H1 (cell line): ENCODE results near the gene CCDC71L. TPM values are rescaled to one million over a fixed set of nuclear protein-coding genes. Genes with fewer than 3 reads are reported as not detected.

Experiments used
- CTCF ChIA-PET: fragments of 300-600 bp; sonication (Branson Sonifier 250); formaldehyde crosslinking; loops from one replicate; lab custom pipeline; 2021; ENCODE audit not compliant: partially characterized antibody; lab: Charles Lee
- POLR2A ChIA-PET: fragments of 300-600 bp; sonication (Branson Sonifier 250); formaldehyde crosslinking; loops from one replicate; lab custom pipeline; 2021; ENCODE audit warnings: inconsistent platforms; ENCODE audit not compliant: partially characterized antibody; lab: Charles Lee
- DNase-seq, 2 experiments: peaks; one replicate each; pipeline versions ENCODE4 v3.0.0 to v3.0.0-alpha.2; 2010 to 2022; ENCODE audit warnings: low spot score in 2 of 2, low read depth in 1 of 2, mixed read lengths in 1 of 2
- FAIRE-seq: peaks from 2 replicates; lab custom pipeline; 2011; peaks lifted over from hg19 to GRCh38; lab: Jason Lieb, UNC
- H2AFZ ChIP-seq: 2 replicates; pipeline ENCODE4 v1.8.1; 2012; ENCODE audit warnings: low read length, inconsistent platforms
- H2AK5ac ChIP-seq: 2 replicates; pipeline ENCODE4 v1.6.1; 2013; ENCODE audit warnings: low read depth, low read length
- H2BK120ac ChIP-seq: replicated peaks from 2 replicates; pipeline ENCODE3; 2013; ENCODE audit warnings: low read depth, low read length, inconsistent platforms
- H2BK12ac ChIP-seq: 2 replicates; pipeline ENCODE4 v1.6.1; 2013; ENCODE audit warnings: low read depth, low read length
- H2BK15ac ChIP-seq: 2 replicates; pipeline ENCODE4 v1.6.1; 2013; ENCODE audit warnings: low read length
- H2BK20ac ChIP-seq: 2 replicates; pipeline ENCODE4 v1.6.1; 2013; ENCODE audit warnings: low read length
- H2BK5ac ChIP-seq: 2 replicates; pipeline ENCODE4 v1.6.1; 2013; ENCODE audit warnings: low read depth, low read length
- H3K14ac ChIP-seq: 2 replicates; pipeline ENCODE4 v1.6.1; 2013; ENCODE audit warnings: inconsistent platforms; ENCODE audit not compliant: insufficient read length
- H3K18ac ChIP-seq: 2 replicates; pipeline ENCODE4 v1.6.1; 2013; ENCODE audit warnings: low read length; ENCODE audit errors: extremely low read depth
- H3K23ac ChIP-seq: 2 replicates; pipeline ENCODE4 v1.6.1; 2013; ENCODE audit warnings: inconsistent platforms; ENCODE audit not compliant: insufficient read length
- H3K23me2 ChIP-seq: 2 replicates; pipeline ENCODE4 v1.6.1; 2013; ENCODE audit warnings: low read depth, low read length
- H3K27ac ChIP-seq: 2 replicates; pipeline ENCODE4 v1.6.1; 2011; ENCODE audit warnings: low read depth, low read length, inconsistent platforms
- H3K27me3 ChIP-seq, 4 experiments: replicated peaks in 1 of 4; 1 replicate in 1 of 4; 2 replicates in 3 of 4; pipeline versions ENCODE4 v1.6.1 to v1.8.1; 2011 to 2013; ENCODE audit warnings: low read length in 3 of 4, mild to moderate bottlenecking in 3 of 4, inconsistent platforms in 2 of 4, mixed read lengths in 2 of 4, moderate library complexity in 1 of 4; ENCODE audit not compliant: control insufficient read depth in 3 of 4, insufficient read depth in 3 of 4; ENCODE audit errors: extremely low read depth in 1 of 4
- H3K36me3 ChIP-seq, 4 experiments: 2 replicates each; pipeline versions ENCODE4 v1.6.1 to v1.8.1; 2011 to 2013; ENCODE audit warnings: mild to moderate bottlenecking in 4 of 4, low read length in 3 of 4, moderate library complexity in 2 of 4, control low read depth in 1 of 4, inconsistent platforms in 1 of 4; ENCODE audit not compliant: insufficient read depth in 4 of 4, control insufficient read depth in 2 of 4
- H3K4ac ChIP-seq: replicated peaks from 2 replicates; pipeline ENCODE3; 2013; ENCODE audit warnings: low read length, low read depth, mixed read lengths, inconsistent platforms; ENCODE audit not compliant: insufficient read length
- H3K4me1 ChIP-seq, 4 experiments: replicated peaks in 1 of 4; 1 replicate in 1 of 4; 2 replicates in 3 of 4; pipeline versions ENCODE4 v1.6.1 to v1.8.1; 2011 to 2013; ENCODE audit warnings: low read length in 3 of 4, inconsistent platforms in 2 of 4, mixed read lengths in 1 of 4; ENCODE audit not compliant: insufficient read depth in 4 of 4, control insufficient read depth in 3 of 4
- H3K4me2 ChIP-seq, 2 experiments: 2 replicates each; pipeline versions ENCODE4 v1.6.1 to v1.8.1; 2011 to 2013; ENCODE audit warnings: low read depth in 2 of 2, low read length in 2 of 2, control low read depth in 1 of 2, inconsistent platforms in 1 of 2, mild to moderate bottlenecking in 1 of 2; ENCODE audit not compliant: insufficient read depth in 1 of 2
- H3K4me3 ChIP-seq, 4 experiments: fragments of 200-600, 300-600 bp in 1 of 4; sonication (generic), shearing (Covaris generic), sonication (Bioruptor Twin) in 1 of 4; 2 replicates each; pipeline versions ENCODE4 v1.5.1 to v1.8.1; 2011 to 2016; ENCODE audit warnings: low read length in 4 of 4, low read depth in 3 of 4, control low read depth in 2 of 4, inconsistent platforms in 2 of 4, mild to moderate bottlenecking in 2 of 4, mixed read lengths in 1 of 4, moderate library complexity in 1 of 4; ENCODE audit not compliant: insufficient read depth in 2 of 4; ENCODE audit errors: extremely low read depth in 1 of 4
- H3K56ac ChIP-seq: replicated peaks from 2 replicates; pipeline ENCODE3; 2013; ENCODE audit warnings: low read depth, mild to moderate bottlenecking, mixed read lengths, low read length, inconsistent platforms; ENCODE audit not compliant: insufficient read length
- H3K79me1 ChIP-seq: 2 replicates; pipeline ENCODE4 v1.6.1; 2013; ENCODE audit warnings: low read depth, low read length, control low read depth
- H3K79me2 ChIP-seq, 2 experiments: 2 replicates each; pipeline versions ENCODE4 v1.6.1 to v1.8.1; 2012 to 2013; ENCODE audit warnings: low read length in 2 of 2, mild to moderate bottlenecking in 2 of 2, inconsistent platforms in 1 of 2; ENCODE audit not compliant: insufficient read depth in 2 of 2, control insufficient read depth in 1 of 2
- H3K9ac ChIP-seq, 4 experiments: replicated peaks in 1 of 4; 1 replicate in 1 of 4; 2 replicates in 3 of 4; pipeline versions ENCODE4 v1.6.1 to v1.8.1; 2011 to 2013; ENCODE audit warnings: low read depth in 3 of 4, low read length in 3 of 4, control low read depth in 2 of 4, mild to moderate bottlenecking in 2 of 4, moderate library complexity in 2 of 4, inconsistent platforms in 1 of 4; ENCODE audit errors: extremely low read depth in 1 of 4
- H3K9me3 ChIP-seq, 2 experiments: 2 replicates each; pipeline versions ENCODE4 v1.6.1 to v1.8.1; 2012 to 2013; ENCODE audit warnings: mild to moderate bottlenecking in 2 of 2, moderate library complexity in 2 of 2, control low read depth in 1 of 2, inconsistent platforms in 1 of 2, low read depth in 1 of 2, low read length in 1 of 2, mixed read lengths in 1 of 2; ENCODE audit not compliant: insufficient read depth in 2 of 2
- H4K20me1 ChIP-seq, 2 experiments: replicated peaks in 1 of 2; 2 replicates each; pipeline versions ENCODE3 to v1.8.1; 2011 to 2013; ENCODE audit warnings: inconsistent platforms in 2 of 2, low read length in 2 of 2, mild to moderate bottlenecking in 1 of 2; ENCODE audit not compliant: insufficient read depth in 2 of 2, control insufficient read depth in 1 of 2
- H4K5ac ChIP-seq: 2 replicates; pipeline ENCODE4 v1.6.1; 2013; ENCODE audit warnings: low read length, low read depth, mixed read lengths, inconsistent platforms; ENCODE audit not compliant: insufficient read length
- H4K8ac ChIP-seq: 2 replicates; pipeline ENCODE4 v1.8.0; 2013; ENCODE audit warnings: mild to moderate bottlenecking, moderate library complexity, low read length, inconsistent platforms; ENCODE audit not compliant: insufficient read depth; ENCODE audit errors: extremely low read depth
- H4K91ac ChIP-seq: replicated peaks from 2 replicates; pipeline ENCODE3; 2013; ENCODE audit warnings: low read length, mixed read lengths, inconsistent platforms; ENCODE audit not compliant: insufficient read length
- ATF2 ChIP-seq: IDR thresholded peaks from 2 replicates; pipeline ENCODE4 v1.6.1; 2012; ENCODE audit warnings: low read length, inconsistent platforms
- CBX8 ChIP-seq: fragments of 300-800, 300-1000 bp; sonication (generic); IDR thresholded peaks from 2 replicates; pipeline ENCODE4 v1.7.1; 2016; ENCODE audit warnings: low read depth, low read length, borderline replicate concordance
- CTCF ChIP-seq, 3 experiments: IDR thresholded peaks; 1 replicate in 2 of 3; 2 replicates in 1 of 3; pipeline versions ENCODE4 v1.5.1 to v1.6.1; 2011; ENCODE audit warnings: low read length in 3 of 3, mild to moderate bottlenecking in 3 of 3, inconsistent platforms in 2 of 3, low read depth in 1 of 3, moderate library complexity in 1 of 3; ENCODE audit not compliant: insufficient read depth in 1 of 3; ENCODE audit errors: control extremely low read depth in 1 of 3
- FOSL1 ChIP-seq: IDR thresholded peaks from 2 replicates; pipeline ENCODE4 v1.6.1; 2011; ENCODE audit warnings: mild to moderate bottlenecking, low read depth, low read length, moderate library complexity; ENCODE audit not compliant: insufficient read depth
- GTF2F1 ChIP-seq: IDR thresholded peaks from 2 replicates; pipeline ENCODE4 v1.6.1; 2012; ENCODE audit warnings: low read depth, low read length, improper control_type of control experiment, borderline replicate concordance
- POLR2A ChIP-seq, 2 experiments: IDR thresholded peaks; 1 replicate in 1 of 2; 2 replicates in 1 of 2; pipeline ENCODE4 v1.6.1; 2011; ENCODE audit warnings: low read depth in 2 of 2, low read length in 2 of 2, mild to moderate bottlenecking in 2 of 2; ENCODE audit errors: control extremely low read depth in 1 of 2
- RBBP5 ChIP-seq: IDR thresholded peaks from 2 replicates; pipeline ENCODE4 v1.7.1; 2012; ENCODE audit warnings: low read depth, mild to moderate bottlenecking, inconsistent platforms, low read length, moderate library complexity, borderline replicate concordance
- SRF ChIP-seq: IDR thresholded peaks from 2 replicates; pipeline ENCODE4 v1.6.1; 2011; ENCODE audit warnings: mild to moderate bottlenecking, low read depth, low read length, moderate library complexity
- TEAD4 ChIP-seq: IDR thresholded peaks from 2 replicates; pipeline ENCODE4 v1.6.1; 2012; ENCODE audit warnings: low read depth, low read length, inconsistent platforms, mixed read lengths
- YY1 ChIP-seq: IDR thresholded peaks from 2 replicates; pipeline ENCODE4 v1.6.1; 2011; ENCODE audit warnings: low read depth, mild to moderate bottlenecking, low read length
- WGBS, 2 experiments: shearing (Covaris generic) in 1 of 2; methylation state at CpG; one replicate each; pipeline versions ENCODE4 v1.1.6 to v1.1.7; 2013 to 2015; ENCODE audit warnings: low lambda C conversion rate in 2 of 2, mixed read lengths in 2 of 2, inconsistent platforms in 1 of 2, low coverage in 1 of 2, missing lambda C conversion rate in 1 of 2; ENCODE audit not compliant: insufficient replicate concordance in 2 of 2, insufficient coverage in 1 of 2, insufficient read length in 1 of 2; ENCODE audit errors: extremely low coverage in 1 of 2, missing lambda C conversion rate in 1 of 2; 5-methylcytosine and 5-hydroxymethylcytosine counted together
- polyA plus RNA-seq, 7 experiments: library from polyadenylated mRNA; depleted of rRNA in 3 of 7; stranded (reverse) in 5 of 7; unstranded in 2 of 7; fragments of >200 nt in 5 of 7; fragments of 200-250 nt in 2 of 7; gene quantifications; 1 replicate in 5 of 7; 2 replicates in 1 of 7; 4 replicates in 1 of 7; pipeline versions ENCODE4 v1.2.1 to v1.2.3, GENCODE V29; 2011 to 2013; ENCODE audit warnings: missing spikeins in 2 of 7, mixed read lengths in 2 of 7
- total RNA-seq: library from RNA; stranded (reverse); fragmentation: NEBNext Ultra II Directional; extraction: Animal tissue kit (Norgen Biotek cat#: 25700); gene quantifications from 2 replicates; pipeline ENCODE4 v1.2.1, GENCODE V29; 2021

CCDC71L gene
- total and polyA plus RNA-seq, 2 of the 8 experiments (the other 6 are each of a cell fraction or from before 2014, with no cell fraction given): 12.5 to 16.7 TPM

GRCh38 chr7:106618480-106618879, 42.5 kb downstream of the CCDC71L start:
- Histone ChIP-seq H3K14ac (no peak overlapping the region), H3K4me1 (no peaks in the 10 kb centered on the region), H3K9me3 (0 out of 4 replicates have a peak, but pooled peaks cover 0 to 7% of the 10 kb centered on the region in 2 experiments), H4K91ac (no peak overlapping the region), H2BK20ac (no peak overlapping the region), H2BK12ac (no peak overlapping the region), H3K18ac (no peak overlapping the region), H3K9ac (no peak overlapping the region), H3K4me2 (no peak overlapping the region), H2BK15ac (no peak overlapping the region), H4K8ac (no peak overlapping the region), H4K5ac (no peak overlapping the region), H3K4me3 (no peak overlapping the region), H3K27ac (no peak overlapping the region), H3K4ac (no peak overlapping the region), H3K27me3 (peaks cover 0 to 1% (median 0%) of the 10 kb centered on the region in 4 experiments; a peak in 2 of 7 replicates), H4K20me1 (no peaks in the 10 kb centered on the region), H3K36me3 (no peaks in the 10 kb centered on the region), H2AFZ (no peak overlapping the region), H2BK120ac (no peak overlapping the region), H3K23me2 (no peaks in the 10 kb centered on the region), H2BK5ac (no peak overlapping the region), H3K56ac (no peak overlapping the region), H3K23ac (no peak overlapping the region), H3K79me1 (no peaks in the 10 kb centered on the region), H2AK5ac (no peak overlapping the region), H3K79me2 (no peaks in the 10 kb centered on the region)
- ChIA-PET POLR2A (no interaction called here), CTCF (no interaction called here)
- WGBS, 2 experiments: 90% methylated on average over 1 of the region's 1 CpG; no CpG with 5 or more reads in 1 of the 2 experiments
- no peak for FAIRE-seq
- DNase-seq: no peak
- TF ChIP-seq POLR2A (IDR thresholded peaks at IDR 0.05; ENCODE audit: control extremely low read depth in 1 of 2, low read depth in 2 of 2, low read length in 2 of 2): no peak
- TF ChIP-seq TEAD4: no peak
- TF ChIP-seq CBX8: no peak
- no peak for TF ChIP-seq GTF2F1
- TF ChIP-seq CTCF (IDR thresholded peaks at IDR 0.05; ENCODE audit: control extremely low read depth in 1 of 3, insufficient read depth in 1 of 3, low read depth in 1 of 3, low read length in 3 of 3): no peak
- no peak for TF ChIP-seq RBBP5
- no peak for TF ChIP-seq SRF
- no peak for TF ChIP-seq YY1
- no peak for TF ChIP-seq FOSL1
- no peak for TF ChIP-seq ATF2
